C4-2B (cell line): Measurements from ENCODE around the gene MON1A.

Source experiments
- CTCF ChIP-seq: fragments of 450-650 bp; conservative IDR thresholded peaks from 2 replicates; pipeline ENCODE4 v1.5.1; 2017; ENCODE audit warnings: mild to moderate bottlenecking
- ZFX ChIP-seq: fragments of 450-650 bp; IDR thresholded peaks from 2 replicates; pipeline ENCODE4 v1.6.1; 2017

- no peak for TF ChIP-seq CTCF
- no peak for TF ChIP-seq ZFX
Measured at GRCh38 chr3:49928481-49929017, 1.1 kb downstream of the MON1A start.
